D721Med (cell line): Measurements from ENCODE around the gene NAA35.

Experiments
- DNase-seq: peaks from one replicate; pipeline ENCODE4 v3.0.0; 2011; ENCODE audit warnings: low spot score; ENCODE audit not compliant: insufficient read length
- FAIRE-seq: peaks from 2 replicates; lab custom pipeline; 2011; peaks lifted over from hg19 to GRCh38; lab: Jason Lieb, UNC
- CTCF ChIP-seq: IDR thresholded peaks from 2 replicates; pipeline ENCODE4 v1.5.1; 2012; ENCODE audit warnings: mild to moderate bottlenecking, control low read depth; ENCODE audit not compliant: insufficient read depth; ENCODE audit errors: missing control alignments

Gene NAA35

GRCh38 chr9:85943757-85944430, 2.9 kb downstream of the NAA35 start:
- no peak for DNase-seq
- no peak for TF ChIP-seq CTCF
- no peak for FAIRE-seq

- no peak for FAIRE-seq
- no peak for TF ChIP-seq CTCF
Observed at GRCh38 chr9:85944672-85945071, 3.7 kb downstream of the NAA35 start.

GRCh38 chr9:85949586-85950335, 8.8 kb downstream of the NAA35 start:
- FAIRE-seq = peak; percentile 21
- no peak for DNase-seq
- no peak for TF ChIP-seq CTCF

More at GRCh38 chr9:85944672-85945071, 3.7 kb downstream of the NAA35 start:
- no peak for DNase-seq

GRCh38 chr9:85959955-85960354, 19.0 kb downstream of the NAA35 start:
- no peak for DNase-seq
- no peak for FAIRE-seq
- no peak for TF ChIP-seq CTCF

- peak; percentile 88 for FAIRE-seq
- DNase-seq = no peak
- no peak for TF ChIP-seq CTCF
Observed at GRCh38 chr9:85960688-85961093, 19.7 kb downstream of the NAA35 start.

- no peak for FAIRE-seq
- DNase-seq = no peak
- TF ChIP-seq CTCF = no peak
Observed at GRCh38 chr9:85964526-85964925, 23.6 kb downstream of the NAA35 start.

GRCh38 chr9:85964949-85965348, 24.0 kb downstream of the NAA35 start:
- DNase-seq (no peak), FAIRE-seq (no peak)
- TF ChIP-seq CTCF = no peak
